ENCODE data around the gene PRM2.

Gene PRM2

DNA sequence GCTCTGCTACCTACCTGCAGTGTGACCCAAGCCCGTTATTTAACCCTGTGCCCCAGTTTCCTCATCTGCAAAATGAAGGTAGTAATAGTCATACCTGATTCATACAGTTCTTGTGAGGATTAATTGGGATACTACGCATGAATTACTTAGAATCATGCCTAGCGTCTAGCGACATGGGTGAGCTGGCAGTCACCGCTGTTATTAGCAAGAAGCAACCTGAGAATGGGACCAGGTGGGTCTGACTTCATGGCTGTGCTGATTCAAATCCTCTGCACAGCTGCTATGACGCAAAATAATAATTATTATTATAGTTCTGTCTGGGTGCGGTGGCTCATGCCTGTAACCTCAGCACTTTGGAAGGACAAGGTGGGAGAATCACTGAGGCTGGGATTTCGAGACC is 28.1 kb downstream of the PRM2 start:
- DNase-seq (ENCODE audit: low spot score): no peak

DNA sequence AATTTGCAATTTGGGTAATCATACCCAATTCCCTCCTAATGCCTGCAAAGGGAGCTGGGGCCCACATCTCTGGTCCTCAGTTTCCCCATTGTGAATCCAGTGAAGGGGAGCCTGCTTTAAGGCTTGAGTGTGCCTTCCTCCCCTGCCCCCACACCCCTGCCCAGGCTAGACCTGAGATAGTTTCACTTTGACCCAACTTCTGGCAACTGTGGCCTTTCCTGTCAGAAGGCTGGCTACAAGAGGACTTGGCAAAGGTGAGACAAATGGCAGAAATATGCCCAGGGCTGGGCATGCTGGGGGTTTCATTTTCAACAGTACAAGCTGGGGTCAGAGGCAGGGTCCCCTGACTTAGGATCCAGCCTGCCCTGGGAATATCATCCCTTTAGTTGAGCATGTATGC is 30.3 kb downstream of the PRM2 start:
- no peak for DNase-seq (ENCODE audit: low spot score)

DNA sequence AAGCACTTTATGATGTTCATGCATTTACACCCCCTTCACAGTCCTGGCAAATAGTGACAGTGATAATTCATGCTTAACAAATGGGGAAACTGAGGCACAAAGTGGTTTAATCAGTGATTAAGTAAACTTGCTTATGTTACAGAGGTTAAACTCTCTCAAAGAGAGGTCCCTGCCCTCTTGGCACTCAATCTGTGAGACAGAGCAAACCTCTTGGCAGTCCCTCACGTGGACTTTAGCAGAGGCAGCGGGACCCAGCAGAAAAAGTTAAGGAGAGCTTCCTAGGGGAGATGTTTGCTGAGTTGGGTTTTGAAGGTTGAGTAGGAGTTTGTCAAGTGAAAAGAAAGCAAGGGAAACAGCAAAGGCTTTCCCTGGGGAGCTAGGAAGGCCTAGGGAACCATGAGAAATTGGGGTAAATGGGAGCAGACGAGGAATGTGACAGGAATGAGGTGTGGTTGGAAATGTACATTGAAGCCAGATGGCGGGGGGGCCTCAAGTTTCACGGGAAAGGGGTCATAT is 31.0 kb downstream of the PRM2 start:
- DNase-seq (ENCODE audit: low spot score): no peak

DNA sequence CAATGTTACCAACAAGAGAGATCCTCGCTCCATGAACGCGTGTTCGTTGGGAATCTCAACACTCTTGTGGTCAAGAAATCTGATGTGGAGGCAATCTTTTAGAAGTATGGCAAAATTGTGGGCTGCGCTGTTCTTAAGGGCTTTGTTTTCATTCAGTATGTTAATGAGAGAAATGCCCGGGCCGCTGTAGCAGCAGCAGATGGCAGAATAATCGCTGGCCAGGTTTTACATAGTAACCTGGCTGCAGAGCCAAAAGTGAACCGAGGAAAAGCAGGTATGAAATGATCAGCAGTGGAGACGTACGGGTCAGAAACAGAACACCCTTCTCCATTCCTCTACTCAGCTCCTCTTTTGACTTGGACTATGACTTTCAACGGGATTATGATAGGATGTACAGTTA is 33.6 kb downstream of the PRM2 start:
- no peak for DNase-seq (ENCODE audit: low spot score)

DNA sequence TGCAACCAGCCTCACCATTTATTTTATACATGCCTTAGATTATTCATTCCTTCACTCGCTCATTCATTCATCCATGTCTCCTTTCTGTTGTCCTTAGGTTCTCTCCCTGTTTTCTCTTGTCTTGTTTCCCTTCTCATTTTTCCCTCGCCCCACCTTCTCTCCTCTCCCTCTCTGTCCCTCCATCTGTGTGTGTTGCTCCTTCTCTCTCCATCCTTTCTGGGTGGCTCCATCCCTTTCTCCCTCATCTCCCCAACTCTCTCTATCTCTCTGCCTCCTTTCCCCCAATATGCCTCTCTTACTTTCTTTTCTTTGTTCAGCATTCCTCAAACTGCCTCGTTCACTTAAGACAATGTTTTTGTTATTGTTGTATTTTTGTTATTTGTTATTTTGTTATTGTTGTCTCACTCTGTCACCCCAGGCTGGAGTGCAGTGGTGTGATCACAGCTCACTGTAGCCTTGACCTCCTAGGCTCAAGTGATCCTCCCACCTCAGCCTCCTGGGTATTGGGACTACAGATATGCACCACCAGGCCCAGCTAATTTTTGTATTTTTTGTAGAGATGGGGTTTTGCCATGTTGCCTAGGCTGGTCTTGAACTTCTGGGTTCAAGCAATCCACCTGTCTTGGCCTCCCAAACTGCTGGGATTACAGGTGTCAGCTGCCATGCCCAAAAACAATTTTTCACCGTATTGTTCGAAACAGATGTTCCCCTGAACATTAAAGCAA is 34.6 kb downstream of the PRM2 start:
- DNase-seq (ENCODE audit: low spot score): no peak

DNA sequence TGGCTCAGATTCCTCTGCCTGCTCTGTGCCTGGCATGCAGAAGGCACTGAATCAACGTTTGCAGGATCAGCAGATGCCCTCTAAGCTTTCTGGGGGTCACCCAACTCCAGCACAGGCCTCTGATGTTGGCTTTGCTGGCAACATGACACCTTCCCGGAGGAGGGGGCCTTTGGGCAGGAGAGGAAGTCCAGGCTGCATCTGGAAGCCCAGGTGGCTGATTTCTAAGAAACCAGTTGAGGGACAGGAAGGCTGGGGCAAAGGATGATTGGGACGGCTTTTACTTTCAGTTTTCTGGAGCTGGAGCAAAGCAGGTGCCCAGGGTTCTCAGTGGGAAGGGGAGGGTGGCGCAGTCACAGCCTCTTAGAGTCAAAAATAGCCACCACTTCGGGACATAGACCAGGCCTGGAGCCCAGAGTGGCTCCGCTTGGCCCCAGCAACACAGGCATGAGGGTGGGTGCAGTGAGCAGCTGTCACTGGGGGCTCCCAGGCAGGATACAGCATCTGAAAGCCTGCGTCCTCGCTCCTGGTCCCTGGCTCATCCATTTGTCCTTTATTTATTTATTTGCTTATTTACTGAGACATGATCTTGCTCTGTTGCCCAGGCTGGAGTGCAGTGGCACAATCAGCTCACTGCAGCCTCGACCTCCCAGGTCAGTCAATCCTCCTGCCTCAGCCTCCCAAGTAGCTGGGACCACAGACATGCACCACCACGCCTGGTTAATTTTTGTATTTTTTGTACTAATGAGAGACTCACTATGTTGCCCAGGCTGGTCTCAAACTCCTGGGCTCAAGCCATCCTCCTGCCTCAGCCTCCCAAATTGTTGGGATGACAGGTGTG is 35.4 kb downstream of the PRM2 start:
- no peak for DNase-seq (ENCODE audit: low spot score)

DNA sequence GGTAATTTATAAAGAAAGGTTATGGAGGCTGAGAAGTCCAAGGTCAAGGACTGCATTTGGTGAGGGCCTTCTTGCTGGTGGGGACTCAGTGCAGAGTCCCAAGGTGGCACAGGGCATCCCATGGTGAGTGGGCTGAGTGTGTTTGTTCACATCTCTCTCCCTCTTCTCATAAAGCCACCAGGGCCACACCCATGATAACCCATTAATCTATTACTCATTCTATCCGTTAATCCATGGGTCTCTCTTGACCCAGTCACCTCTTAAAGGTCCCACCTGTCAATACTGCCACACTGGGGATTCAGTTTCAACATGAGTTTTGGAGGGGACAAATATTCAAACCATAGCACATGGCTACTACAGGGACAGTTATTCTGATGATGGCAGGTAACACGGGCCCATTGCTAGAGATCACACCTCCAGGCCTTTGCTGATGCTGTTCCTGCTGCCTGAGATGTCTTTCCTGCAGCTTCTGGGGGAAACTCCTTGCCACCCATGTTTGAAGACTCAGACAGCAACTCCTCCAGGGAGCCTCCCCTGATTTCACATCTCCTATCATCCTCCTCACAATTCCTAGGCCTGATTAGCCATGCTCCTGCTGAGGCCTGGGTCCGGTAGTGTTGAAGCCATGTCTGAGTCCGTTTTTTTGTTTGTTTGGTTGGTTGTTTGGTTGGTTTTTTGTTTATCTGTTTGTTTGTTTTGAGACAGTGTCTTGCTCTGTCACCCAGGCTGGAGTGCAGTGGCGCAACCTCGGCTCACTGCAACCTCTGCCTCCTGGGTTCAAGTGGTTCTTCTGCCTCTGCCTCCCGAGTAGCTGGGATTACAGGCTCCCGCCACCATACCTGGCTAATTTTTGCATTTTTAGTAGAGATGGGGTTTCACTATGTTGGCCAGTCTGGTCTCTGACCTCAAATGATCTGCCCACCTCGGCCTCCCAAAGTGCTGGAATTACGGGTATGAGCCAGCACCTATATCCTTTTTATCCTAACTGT is 36.3 kb downstream of the PRM2 start:
- DNase-seq (ENCODE audit: low spot score): no peak

DNA sequence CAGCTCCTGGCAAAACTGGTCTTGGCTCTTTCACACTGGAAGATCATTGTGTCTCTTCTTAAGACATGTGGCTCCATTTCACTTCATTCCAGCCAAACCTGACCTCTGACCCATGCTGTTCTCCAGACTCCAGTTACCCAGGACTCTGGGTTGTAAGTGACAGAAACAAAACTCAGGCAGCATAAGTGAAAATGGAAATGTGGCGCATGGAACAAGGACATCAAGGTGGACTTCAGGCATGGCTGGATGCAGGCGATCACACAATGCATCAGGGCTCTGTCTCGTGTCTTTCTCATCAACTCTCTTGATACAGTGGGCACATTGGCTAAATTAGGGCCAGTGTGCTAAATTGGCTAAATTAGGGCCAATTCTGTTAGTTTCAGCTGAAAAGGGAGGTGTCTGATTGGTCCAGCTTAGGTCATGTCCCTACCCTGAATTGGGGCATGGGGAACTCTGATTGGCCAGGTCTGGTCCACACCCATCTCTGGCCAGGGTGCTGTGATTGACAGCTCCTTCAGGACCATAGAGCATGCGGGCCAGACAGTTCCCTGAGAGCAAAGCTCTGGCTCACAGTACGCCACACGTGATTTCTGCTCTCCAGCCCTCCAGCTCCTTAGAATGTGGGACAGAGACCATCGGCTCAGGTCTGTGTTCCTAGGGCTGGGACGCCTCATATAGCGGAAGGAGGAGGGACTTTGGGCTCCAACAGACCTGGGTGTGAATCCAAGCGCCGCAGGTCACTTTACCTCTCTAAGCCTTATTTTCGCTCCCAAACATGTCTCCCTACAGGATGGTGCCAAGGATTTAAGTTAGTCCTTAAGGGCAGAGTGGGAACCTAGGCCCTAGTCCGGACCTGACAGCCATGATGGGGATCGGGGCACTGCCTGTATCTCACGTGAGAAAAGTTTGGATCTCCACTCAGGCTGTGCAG is 37.7 kb downstream of the PRM2 start:
- no peak for DNase-seq (ENCODE audit: low spot score)

DNA sequence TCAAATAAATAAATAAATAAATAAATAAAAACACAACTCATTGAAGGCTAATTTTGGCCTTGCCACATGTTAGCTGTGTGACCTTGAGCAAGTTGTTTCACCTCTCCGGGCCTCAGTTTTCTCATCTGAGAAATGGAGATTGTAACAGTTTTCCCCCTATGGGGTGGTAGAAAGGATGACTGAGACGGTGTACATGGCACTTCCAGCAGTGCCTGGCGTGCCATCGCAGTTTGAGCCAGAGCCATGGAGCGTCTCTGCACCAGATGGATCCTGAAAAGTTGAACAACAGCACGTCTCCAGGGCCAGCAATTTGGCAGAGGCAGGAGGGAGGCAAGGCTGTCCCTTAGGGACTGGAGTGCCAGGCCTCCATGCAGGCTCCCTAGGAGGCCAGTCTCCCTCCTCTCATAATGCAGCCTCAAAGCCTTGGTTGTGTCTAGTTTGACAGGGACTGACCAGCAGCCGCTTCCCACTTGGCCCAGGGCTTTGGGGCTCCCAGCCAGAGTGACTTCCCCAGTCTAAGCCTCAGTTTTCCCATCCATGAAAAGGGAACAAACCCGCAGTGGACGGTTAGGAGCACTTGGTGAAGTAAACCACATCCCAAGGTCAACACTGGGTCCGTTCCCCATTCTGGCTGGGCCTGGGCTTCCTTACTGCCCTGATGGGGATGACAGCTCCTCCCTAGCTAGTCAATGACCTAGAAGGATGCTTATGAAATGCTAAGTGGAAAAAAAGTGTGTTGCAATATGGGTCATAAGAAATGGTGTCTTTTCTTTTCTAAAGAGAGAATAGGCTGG is 39.6 kb downstream of the PRM2 start:
- DNase-seq (ENCODE audit: low spot score): no peak

DNA sequence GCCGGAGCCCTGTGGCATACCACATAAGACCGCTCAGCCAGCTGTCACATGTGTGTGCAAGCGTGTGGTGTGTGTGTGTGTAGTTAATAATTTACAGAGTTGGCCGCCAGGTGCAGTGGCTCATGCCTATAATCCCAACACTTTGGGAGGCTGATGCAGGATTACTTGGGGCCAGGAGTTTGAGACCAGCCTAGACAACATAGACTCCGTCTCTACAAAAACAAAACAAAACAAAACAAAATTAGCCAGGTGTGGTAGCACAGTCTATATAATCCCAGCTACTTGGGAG is 40.6 kb downstream of the PRM2 start:
- DNase-seq (ENCODE audit: low spot score): no peak

DNA sequence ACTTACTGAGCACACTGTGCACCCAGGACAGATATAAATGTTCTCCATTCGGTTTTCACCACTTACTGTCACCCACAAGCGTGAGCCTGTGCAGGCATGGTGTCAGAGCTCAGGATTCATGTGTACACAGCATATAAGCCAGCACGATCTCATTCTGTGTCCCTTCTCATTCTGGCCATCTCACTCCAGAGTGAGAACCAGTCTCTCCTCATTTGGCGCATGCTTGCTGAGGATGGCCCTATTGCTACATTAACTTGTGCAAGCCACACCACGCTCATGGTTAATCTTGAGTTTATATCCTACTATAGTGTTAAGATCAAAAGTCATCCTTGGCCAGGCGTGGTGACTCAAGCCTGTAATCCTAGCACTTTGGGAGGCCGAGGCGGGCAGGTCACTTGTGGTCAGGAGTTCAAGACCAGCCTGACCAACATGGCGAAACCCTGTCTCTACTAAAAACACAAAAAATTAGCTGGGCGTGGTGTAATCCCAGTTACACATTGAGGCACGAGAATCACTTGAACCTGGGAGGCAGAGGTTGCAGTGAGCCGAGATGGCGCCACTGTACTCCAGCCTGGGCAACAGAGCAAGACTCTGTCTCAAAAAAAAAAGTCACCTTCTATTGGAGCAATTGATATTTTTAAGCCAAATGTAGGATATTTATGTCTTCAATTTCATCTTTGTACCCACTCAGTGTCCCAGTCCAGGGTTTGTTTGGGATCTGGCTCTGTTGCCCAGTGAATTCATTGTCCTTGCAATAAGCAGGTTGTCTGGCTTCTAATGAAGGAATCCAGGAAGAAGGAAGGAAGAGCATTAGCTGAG is 41.2 kb downstream of the PRM2 start:
- DNase-seq (ENCODE audit: low spot score): no peak

DNA sequence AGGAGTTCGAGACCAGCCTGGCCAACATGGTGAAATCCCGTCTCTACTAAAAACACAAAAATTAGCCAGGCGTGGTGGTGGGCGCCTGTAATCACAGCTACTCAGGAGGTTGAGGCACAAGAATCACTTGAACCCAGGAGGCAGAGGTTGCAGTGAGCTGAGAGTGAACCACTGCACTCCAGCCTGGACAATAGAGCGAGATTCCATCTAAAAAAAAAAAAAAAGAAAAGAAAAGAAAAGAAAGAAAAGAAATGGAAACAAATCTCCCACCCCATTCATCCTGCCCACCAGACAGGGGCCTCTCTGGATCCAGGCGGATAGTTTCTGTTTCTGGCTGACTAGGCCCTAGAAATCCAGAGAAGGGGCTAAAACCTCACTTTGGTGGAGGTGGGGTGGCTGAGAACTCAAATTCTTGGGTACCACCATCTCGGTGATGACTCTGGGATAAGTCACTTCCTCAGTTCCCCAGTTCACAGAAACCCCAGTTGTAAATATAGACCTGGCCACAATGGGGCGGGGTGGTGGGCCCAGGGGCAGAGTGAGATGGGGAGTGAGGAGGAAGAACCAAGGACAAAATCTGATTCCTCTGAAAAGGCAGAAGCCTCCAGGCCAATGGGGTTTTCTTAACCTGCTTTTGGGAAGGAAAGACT is 42.4 kb downstream of the PRM2 start:
- no peak for DNase-seq (ENCODE audit: low spot score)

DNA sequence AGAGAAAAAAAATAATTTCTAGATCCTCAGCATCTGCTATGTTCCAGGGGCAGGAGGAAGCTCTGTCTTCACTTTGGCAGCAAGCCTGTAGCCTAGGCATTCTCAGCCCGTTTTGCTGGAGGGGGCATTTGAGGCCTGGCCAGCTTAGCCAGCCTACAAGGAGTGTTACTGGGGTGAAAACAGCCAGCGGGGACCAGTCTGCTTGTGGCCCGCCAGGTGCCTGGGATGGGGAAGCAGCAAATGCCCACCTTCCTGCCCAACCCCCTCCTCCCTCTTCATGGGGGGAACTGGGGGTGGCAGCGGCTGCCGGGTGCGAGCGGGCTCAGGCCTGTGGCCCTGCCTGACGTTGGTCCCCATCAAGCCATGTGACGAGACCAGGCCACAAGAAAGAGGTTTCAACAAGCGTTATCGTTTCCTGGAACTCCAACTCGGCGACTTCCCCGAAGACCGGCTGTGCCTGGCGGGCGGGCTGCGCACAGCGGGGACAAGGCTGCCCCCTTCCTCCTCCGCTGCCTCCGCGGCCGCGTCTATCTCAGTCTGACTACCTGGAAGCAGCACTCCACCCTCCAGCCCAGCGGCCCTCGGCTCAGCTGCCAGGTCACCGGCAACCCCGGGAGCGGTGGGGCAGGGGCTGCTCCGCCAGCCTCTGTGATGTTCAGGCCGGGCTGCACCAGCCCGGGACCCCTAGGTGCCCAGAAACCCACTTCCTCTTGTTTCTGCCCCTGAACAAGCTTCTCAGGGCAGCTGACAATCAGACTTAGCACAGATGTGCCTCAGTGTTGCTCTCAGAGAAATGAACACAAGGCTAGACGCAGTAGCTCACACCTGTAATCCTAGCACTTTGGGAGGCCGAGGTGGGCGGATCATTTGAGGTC is 43.2 kb downstream of the PRM2 start:
- DNase-seq (ENCODE audit: low spot score): no peak

DNA sequence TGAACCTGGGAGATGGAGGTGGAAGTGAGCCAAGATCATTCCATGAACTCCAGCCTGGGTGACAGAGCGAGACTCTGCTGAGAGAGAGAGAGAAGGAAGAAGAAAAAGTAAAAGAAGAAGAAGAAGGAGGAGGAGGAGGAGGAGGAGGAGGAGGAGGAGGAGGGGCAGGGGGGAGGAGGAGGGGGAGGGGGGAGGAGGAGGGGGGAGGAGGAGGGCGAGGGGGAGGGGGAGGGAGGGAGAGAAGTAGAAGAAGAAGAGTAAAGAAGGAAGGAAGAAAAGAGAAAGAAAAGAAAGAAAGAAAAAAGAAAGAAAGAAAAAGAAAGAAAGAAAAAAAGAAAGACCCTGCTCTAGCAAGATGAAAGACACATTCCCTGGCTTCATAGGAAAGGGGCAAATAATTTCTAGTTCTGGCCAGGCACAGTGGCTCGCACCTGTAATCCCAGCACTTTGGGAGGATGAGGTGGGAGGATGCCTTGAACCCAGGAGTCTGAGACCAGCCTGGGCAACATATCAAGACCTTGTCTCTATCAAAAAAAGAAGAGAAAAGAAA is 43.9 kb downstream of the PRM2 start:
- DNase-seq (ENCODE audit: low spot score): no peak

DNA sequence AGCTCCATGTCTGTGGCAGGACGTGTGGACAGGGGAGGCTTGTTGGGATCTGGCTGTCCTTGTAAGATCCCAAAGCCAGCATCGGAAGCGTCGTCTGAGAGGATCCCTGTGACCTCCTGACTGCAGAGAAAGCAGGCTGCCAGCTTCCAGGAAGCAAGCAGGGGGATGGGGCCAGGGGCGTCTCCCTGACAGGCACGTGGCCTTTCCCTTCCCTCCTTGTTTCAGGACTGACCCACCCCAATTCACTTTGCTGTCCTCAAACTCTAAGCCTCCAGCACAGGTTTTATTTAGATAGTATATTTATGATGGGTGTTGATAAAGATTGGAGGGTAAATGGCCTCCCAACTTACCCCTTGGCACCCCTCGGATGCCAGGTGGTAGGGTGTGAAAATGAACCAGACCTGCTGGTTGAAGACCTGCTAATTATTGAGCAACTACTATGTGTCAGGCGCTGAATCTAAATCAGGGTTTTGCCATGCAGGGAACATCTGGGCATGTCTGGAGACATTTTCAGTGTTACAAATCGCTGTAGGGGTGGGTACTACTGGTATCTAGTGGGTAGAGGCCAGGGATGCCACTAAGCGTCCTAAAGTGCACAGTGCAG is 44.8 kb downstream of the PRM2 start:
- no peak for DNase-seq (ENCODE audit: low spot score)

DNA sequence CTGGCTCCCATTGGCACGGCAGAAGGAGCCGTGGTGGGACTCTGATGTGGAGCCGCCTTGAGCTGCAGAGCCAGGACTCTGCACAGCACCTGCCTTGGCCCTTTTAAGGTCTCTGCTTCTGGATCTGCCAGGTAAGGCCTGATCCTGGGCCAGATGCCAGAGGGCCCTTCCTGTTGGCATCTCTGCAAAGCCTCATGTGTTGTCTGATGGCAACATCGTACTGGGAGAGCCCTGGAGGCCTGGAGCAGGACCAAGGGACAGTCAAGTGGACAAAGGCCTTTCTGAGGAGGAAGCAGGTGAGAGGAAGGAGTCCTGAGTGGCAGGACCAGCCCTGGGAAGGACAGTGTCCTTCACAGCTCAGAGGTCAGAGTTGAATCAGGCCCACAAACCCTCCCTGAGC is 46.4 kb downstream of the PRM2 start:
- DNase-seq (ENCODE audit: low spot score): no peak

DNA sequence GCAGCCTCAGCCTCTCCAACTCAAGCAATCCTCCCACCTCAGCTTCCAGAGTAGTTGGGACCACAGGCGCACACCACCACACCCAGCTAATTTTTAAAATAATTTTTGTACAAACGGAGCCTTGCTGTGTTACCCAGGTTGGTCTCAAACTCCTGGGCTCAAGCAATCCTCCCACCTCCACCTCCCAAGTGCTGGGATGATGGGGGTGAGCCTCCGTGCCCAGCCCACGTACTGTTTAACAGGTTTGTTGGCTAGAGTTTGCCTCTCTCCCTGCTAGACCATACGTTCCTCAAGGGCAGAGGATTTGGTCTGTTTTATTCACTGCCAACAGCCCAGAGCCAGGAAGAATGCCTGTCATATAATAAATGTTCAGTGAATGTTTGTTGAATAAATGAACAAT is 46.8 kb downstream of the PRM2 start:
- no peak for DNase-seq (ENCODE audit: low spot score)

Measured in kidney capillary endothelial cell (primary cell).